NT2/D1 (cell line): ENCODE data around the gene TMTC4.
A peak's percentile ranks its signal among the peaks of the same experiment; 100 is the strongest.

ENCODE experiments used
- DNase-seq: peaks from one replicate; pipeline ENCODE4 v3.0.0-alpha.2; 2011; ENCODE audit warnings: low read depth, low spot score
- H3K27me3 ChIP-seq: 2 replicates; pipeline ENCODE4 v1.6.0; 2011; ENCODE audit warnings: mild to moderate bottlenecking; ENCODE audit not compliant: insufficient read length, insufficient read depth
- H3K36me3 ChIP-seq: 2 replicates; pipeline ENCODE4 v1.6.1; 2011; ENCODE audit warnings: mild to moderate bottlenecking, low read length, mixed read lengths; ENCODE audit not compliant: insufficient read depth, insufficient read length
- H3K4me1 ChIP-seq: 2 replicates; pipeline ENCODE4 v1.5.1; 2011; ENCODE audit not compliant: insufficient read depth, insufficient read length
- H3K4me3 ChIP-seq: 2 replicates; pipeline ENCODE4 v1.5.1; 2011; ENCODE audit warnings: low read depth; ENCODE audit not compliant: insufficient read length
- H3K9ac ChIP-seq: 2 replicates; pipeline ENCODE4 v1.6.0; 2011; ENCODE audit warnings: low read depth; ENCODE audit not compliant: insufficient read length
- H3K9me3 ChIP-seq: 2 replicates; pipeline ENCODE4 v1.5.1; 2011; ENCODE audit warnings: mild to moderate bottlenecking, low read length; ENCODE audit not compliant: insufficient read depth
- SUZ12 ChIP-seq: IDR thresholded peaks from 2 replicates; pipeline ENCODE4 v1.6.1; 2011; ENCODE audit not compliant: insufficient read length, insufficient read depth; ENCODE audit errors: extremely low read depth
- YY1 ChIP-seq: IDR thresholded peaks from 2 replicates; pipeline ENCODE4 v1.6.1; 2011; ENCODE audit not compliant: insufficient read length, insufficient read depth
- ZNF274 ChIP-seq: IDR thresholded peaks from 2 replicates; pipeline ENCODE4 v1.6.1; 2011; ENCODE audit warnings: mild to moderate bottlenecking, low read depth, low read length

Gene TMTC4

DNA sequence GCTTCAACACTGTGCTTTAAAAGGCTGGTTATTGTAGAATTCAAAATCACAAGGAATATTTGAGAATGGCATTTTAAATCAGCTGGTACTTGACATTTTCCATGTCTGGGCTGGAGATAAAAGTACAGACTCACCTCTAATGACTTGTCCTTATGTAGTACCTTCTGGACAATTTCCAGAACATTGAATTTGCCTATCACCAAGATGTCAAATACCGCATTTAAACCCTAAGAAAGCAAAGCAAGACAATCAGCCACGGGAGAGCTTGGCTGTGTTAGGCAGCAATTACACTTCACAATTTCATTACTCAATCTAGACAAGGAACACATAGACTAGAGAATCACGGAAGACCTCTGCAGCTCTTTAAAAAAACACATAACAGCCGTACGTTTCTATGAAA lies 36.8 kb downstream of the TMTC4 start:
- no peak for DNase-seq
- no peak overlapping the region for H3K4me3 ChIP-seq
- H3K9me3 ChIP-seq, result no peaks in the 10 kb centered on the region
- H3K9ac ChIP-seq, result no peak overlapping the region
- H3K4me1 ChIP-seq, result no peaks in the 10 kb centered on the region
- H3K36me3 ChIP-seq, result peaks cover 21% of the 10 kb centered on the region
- H3K27me3 ChIP-seq, result no peaks in the 10 kb centered on the region
- no peak for TF ChIP-seq YY1
- TF ChIP-seq ZNF274, result no peak
- TF ChIP-seq SUZ12, result no peak

DNA sequence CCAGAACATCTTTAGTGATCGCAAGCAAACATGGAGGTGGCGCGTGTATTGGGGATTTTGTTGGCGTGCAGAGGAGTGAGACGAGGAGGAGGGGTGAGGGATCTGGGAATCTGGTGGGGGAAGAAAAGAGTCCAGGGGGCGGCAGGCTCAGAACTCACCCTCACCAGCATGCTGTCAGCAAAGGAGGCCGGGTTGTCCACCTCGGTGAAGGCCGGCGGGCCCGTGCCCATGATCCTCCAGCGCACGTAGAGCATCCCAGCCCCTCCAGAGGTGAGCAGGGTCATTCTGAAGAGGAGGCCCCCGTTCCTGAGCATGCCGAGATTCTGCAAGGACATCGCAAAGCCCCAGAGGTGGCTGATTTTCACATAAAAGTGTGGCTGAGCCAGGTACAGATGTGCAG lies 37.2 kb downstream of the TMTC4 start:
- Histone ChIP-seq H3K27me3 (no peaks in the 10 kb centered on the region), H3K9ac (no peak overlapping the region), H3K9me3 (no peaks in the 10 kb centered on the region), H3K36me3 (peaks cover 21% of the 10 kb centered on the region), H3K4me1 (no peaks in the 10 kb centered on the region), H3K4me3 (no peak overlapping the region)
- TF ChIP-seq SUZ12, result no peak
- TF ChIP-seq ZNF274, result no peak
- no peak for TF ChIP-seq YY1
- DNase-seq, result no peak

DNA sequence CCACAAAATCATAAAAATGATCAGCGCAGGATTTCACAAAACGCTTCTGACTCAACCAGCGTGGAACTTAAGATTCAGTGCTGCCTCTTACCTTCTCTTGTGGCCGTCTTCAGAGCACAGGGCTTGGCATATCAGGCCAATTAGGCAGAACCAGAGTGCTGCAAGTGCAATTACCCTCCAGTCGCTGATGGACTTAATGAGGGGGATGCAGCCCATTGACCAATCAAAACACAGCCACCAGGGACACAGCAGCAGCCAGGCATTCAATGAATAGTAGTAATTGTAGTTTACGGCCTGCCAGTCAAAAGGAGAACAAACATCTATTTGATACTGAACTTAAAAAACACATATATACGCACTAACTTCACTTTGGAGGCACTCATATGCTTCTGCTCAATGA lies 38.2 kb downstream of the TMTC4 start:
- Histone ChIP-seq H3K27me3 (no peaks in the 10 kb centered on the region), H3K4me1 (no peaks in the 10 kb centered on the region), H3K4me3 (no peak overlapping the region), H3K36me3 (peaks cover 18% of the 10 kb centered on the region), H3K9me3 (no peaks in the 10 kb centered on the region), H3K9ac (no peak overlapping the region)
- no peak for DNase-seq
- no peak for TF ChIP-seq ZNF274
- no peak for TF ChIP-seq YY1
- no peak for TF ChIP-seq SUZ12

DNA sequence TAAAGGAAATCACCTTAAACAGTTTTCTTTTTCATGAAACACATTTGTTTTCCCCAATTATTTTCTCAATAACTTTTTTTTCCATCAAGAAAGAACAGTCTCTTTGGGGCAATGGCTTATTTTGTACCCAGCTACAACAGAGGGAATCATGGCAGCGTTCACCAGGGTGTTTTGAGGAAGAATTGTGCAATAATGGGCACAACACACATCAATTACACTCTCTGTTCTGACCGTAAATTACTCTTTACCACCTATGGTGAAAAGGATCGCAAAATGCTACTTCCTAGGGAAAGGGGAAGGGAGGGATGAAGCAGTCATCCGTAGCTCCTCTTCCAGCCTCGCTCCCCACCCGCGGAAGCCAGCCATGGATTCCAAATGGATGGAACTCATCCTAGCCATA lies 38.6 kb downstream of the TMTC4 start:
- H3K27me3 ChIP-seq, result no peaks in the 10 kb centered on the region
- DNase-seq, result no peak
- H3K9ac ChIP-seq, result no peak overlapping the region
- peaks cover 18% of the 10 kb centered on the region for H3K36me3 ChIP-seq
- no peaks in the 10 kb centered on the region for H3K9me3 ChIP-seq
- no peak overlapping the region for H3K4me3 ChIP-seq
- no peak for TF ChIP-seq YY1
- no peak for TF ChIP-seq ZNF274
- TF ChIP-seq SUZ12, result no peak
- H3K4me1 ChIP-seq, result no peaks in the 10 kb centered on the region

DNA sequence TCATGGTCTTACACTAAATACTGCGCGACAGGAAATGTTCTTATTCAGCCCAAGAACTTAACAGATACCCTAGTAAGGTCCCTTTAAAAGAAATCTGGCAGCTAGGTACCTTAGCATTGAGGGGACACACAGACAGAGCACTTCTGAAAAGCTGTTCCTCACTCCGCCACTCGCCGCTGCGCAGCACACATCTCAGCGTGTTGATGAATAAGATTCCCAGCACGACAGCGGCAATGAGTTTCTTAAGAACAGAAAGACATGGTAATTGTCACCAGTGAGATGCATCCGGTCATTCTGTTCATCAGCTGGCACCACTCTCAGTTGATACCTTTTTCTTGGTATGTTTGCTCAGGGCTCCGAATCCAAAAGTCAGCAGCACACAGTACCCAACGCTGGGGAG lies 39.9 kb downstream of the TMTC4 start:
- Histone ChIP-seq H3K4me3 (no peak overlapping the region), H3K9ac (no peak overlapping the region), H3K36me3 (peaks cover 18% of the 10 kb centered on the region), H3K27me3 (no peaks in the 10 kb centered on the region), H3K9me3 (no peaks in the 10 kb centered on the region), H3K4me1 (no peaks in the 10 kb centered on the region)
- no peak for DNase-seq
- TF ChIP-seq ZNF274, result no peak
- no peak for TF ChIP-seq SUZ12
- TF ChIP-seq YY1, result no peak

DNA sequence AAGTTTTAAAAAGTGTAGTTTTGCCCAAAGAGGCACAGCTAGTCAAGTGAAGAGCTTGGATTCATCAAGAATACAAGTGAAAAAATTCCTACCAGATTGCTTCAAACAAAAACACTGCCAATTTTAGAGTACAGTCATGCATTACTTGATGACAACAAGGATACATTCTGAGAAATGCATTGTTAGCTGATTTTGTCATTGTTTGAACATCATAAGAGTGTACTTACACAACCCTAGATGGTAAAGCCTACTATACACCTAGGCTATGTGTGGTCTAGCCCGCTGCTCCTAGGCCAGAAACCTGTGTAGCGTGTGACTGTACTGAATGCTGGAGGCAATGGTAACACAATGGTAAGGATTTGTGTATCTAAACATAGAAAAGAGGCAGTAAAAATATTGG lies 41.1 kb downstream of the TMTC4 start:
- no peaks in the 10 kb centered on the region for H3K27me3 ChIP-seq
- DNase-seq, result no peak
- no peak for TF ChIP-seq ZNF274
- no peak for TF ChIP-seq SUZ12
- no peak for TF ChIP-seq YY1
- no peak overlapping the region for H3K9ac ChIP-seq
- no peaks in the 10 kb centered on the region for H3K9me3 ChIP-seq
- peaks cover 18% of the 10 kb centered on the region for H3K36me3 ChIP-seq
- no peaks in the 10 kb centered on the region for H3K4me1 ChIP-seq
- H3K4me3 ChIP-seq, result no peak overlapping the region

DNA sequence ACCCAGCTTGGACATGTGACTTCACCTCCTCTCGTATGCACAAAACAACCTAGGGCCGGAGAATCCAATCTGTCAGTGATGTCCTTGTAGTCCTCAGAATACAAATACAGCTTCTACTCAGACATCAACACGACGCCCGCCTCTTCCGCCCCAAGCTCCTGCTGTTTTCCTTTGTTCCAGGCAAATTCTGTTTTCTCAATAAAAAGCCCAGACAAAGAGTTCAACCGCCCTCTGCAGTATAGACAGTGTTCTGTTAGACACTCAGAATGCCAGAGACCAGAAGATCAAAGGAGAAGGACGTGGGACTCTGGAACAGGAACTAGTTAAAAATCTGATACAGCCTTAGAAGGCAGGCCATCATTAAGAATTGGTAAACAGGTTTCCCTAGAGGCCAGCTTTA lies 44.0 kb downstream of the TMTC4 start:
- Histone ChIP-seq H3K4me1 (no peaks in the 10 kb centered on the region), H3K9me3 (no peaks in the 10 kb centered on the region), H3K9ac (no peak overlapping the region), H3K36me3 (peaks cover 9% of the 10 kb centered on the region), H3K27me3 (no peaks in the 10 kb centered on the region), H3K4me3 (no peak overlapping the region)
- DNase-seq, result peak; percentile 18
- no peak for TF ChIP-seq YY1
- TF ChIP-seq ZNF274, result no peak
- no peak for TF ChIP-seq SUZ12

DNA sequence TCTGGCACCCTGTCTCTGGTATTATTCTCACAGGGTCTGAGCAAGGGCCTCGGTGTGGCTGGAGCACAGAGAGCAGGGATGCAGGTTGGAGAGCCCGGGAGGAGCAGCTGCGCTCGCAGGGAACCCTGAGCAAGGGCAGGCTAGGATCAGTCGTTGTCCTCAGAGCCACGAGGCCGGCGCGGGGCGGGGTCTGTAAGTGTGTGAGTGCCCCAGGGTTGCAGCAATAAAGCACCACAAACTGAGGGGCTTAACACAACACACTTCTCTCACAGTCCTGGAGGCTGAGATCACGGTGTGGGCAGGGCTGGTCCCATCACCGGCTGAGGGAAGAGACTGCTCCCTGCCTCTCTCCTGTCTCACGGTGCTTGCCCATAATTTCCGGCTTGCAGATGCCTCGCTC lies 47.5 kb downstream of the TMTC4 start:
- Histone ChIP-seq H3K36me3 (peaks cover 4% of the 10 kb centered on the region), H3K27me3 (no peaks in the 10 kb centered on the region), H3K9me3 (no peaks in the 10 kb centered on the region), H3K9ac (no peak overlapping the region), H3K4me3 (no peak overlapping the region), H3K4me1 (no peaks in the 10 kb centered on the region)
- no peak for TF ChIP-seq YY1
- TF ChIP-seq SUZ12, result no peak
- TF ChIP-seq ZNF274, result no peak
- DNase-seq, result no peak
